22Rv1 (cell line): ENCODE results near the gene RAPSN.

ENCODE experiments used
- H3K27ac ChIP-seq: fragments of 450-650 bp; 2 replicates; pipeline ENCODE4 v1.5.1; 2017
- ZFX ChIP-seq: fragments of 450-650 bp; IDR thresholded peaks from 2 replicates; pipeline ENCODE4 v1.6.1; 2017; ENCODE audit warnings: antibody characterized with exemption, borderline replicate concordance
- TF ChIP-seq, protein P1 (sequence below): fragments of 450-650 bp; IDR thresholded peaks from 2 replicates; pipeline ENCODE4 v1.5.1; 2017; ENCODE audit warnings: mild to moderate bottlenecking

Gene RAPSN

DNA sequence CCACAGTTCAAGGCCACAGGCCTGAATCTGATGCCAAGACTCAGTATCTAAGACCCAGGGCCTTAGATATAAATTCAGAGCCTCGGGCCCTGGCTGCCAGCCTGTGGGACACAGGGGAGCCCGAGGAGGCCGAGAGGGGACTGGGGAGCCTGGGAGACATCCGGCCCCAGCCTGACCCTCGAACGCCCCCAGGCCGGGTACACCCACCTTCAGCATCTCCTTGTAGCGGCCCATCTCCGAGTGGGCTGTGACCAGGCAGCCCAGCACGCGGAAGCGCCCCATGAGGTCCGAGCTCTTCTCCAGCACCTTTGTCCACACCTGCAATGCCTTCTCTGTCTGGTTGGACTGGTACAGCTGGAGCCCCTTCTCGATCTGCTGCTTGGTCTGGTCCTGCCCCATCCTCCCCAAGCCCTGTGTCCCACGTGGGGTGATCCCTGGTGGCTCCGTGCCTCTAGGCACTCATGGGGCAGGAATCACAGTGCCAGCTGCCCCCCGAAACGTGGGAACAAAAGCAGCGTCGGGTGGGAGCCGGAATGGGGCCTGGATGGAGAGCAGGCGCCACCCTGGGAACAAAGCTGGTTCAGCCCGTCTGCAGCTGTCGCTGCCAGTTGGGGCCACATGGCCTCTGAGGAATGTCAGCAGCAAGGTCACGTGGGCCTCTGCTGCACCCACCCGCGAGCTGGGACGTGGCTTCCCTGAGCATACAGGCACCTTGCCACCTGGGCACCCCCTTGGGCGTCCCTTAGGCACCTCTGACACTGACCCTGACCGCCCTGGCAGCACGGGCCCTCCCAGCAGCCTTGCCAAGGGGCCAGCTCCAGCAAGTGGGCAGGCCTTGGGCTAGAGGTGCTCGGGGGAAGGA lies at the start of gene RAPSN:
Gene RAPSN, minus strand, starts transcription at position 571 of the 862 bp plus-strand sequence. Its CDS starts 172 bp downstream, at position 399.
- TF ChIP-seq, protein P1, sequence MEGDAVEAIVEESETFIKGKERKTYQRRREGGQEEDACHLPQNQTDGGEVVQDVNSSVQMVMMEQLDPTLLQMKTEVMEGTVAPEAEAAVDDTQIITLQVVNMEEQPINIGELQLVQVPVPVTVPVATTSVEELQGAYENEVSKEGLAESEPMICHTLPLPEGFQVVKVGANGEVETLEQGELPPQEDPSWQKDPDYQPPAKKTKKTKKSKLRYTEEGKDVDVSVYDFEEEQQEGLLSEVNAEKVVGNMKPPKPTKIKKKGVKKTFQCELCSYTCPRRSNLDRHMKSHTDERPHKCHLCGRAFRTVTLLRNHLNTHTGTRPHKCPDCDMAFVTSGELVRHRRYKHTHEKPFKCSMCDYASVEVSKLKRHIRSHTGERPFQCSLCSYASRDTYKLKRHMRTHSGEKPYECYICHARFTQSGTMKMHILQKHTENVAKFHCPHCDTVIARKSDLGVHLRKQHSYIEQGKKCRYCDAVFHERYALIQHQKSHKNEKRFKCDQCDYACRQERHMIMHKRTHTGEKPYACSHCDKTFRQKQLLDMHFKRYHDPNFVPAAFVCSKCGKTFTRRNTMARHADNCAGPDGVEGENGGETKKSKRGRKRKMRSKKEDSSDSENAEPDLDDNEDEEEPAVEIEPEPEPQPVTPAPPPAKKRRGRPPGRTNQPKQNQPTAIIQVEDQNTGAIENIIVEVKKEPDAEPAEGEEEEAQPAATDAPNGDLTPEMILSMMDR: no peak
- TF ChIP-seq ZFX: no peak
- H3K27ac ChIP-seq: no peak within 1 kb of the TSS

DNA sequence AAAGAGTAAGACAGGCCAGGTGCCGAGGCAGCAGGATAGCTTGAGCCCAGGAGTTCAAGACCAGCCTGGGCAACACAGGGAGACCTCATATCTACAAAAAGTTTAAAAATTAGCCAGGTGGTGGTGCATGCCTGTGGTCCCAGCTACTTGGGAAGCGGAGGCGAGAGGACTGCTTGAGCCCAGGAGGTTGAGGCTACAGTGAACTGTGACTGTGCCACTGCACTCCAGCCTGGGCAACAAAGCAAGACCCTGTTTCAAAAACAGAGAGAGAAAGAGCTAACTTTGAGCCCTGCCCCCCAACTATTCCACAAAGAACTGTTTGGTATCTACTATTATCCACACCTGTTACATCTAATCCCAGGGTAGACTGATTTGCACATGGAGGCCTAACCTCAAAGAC lies 49.2 kb upstream of the RAPSN start:
- no peak overlapping the region for H3K27ac ChIP-seq
- TF ChIP-seq, protein P1: no peak
- no peak for TF ChIP-seq ZFX

DNA sequence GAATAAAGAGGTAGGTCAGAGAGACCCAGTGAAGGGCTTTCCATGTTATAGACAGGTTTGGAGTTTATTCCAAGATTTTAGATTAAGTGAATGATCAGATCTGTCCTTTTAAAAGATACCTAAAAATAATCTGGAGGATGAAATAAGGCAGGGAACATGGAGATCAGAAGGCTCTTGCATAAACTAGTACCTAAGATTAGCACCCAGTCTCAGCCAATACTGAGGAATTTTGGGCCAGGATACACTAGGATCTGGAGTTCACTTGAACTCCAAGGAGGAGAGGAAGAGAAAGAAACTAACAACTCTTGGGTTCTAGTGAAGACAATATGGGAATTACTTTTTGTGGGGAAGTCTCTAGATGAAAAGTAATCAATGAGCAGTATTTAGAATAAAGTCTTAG lies 47.9 kb upstream of the RAPSN start:
- TF ChIP-seq, protein P1: no peak

DNA sequence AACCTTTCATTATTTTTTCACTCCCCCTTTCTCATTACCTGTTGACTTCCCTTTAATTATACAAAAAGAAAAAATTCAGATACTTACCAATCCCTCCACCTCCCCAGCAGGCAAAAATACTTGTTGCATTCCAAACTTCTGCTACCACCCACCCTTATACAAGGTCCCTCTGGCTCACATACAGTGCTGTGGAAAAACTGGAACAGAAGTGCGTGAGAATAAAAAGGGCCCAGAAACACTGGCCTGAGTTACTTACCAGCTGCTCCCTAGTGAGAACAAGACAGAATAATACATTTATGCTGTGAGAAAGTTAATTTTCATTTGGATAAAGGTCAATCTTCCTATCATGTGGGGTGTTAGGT lies 46.9 kb upstream of the RAPSN start:
- TF ChIP-seq, protein P1: no peak
- no peak for TF ChIP-seq ZFX
- H3K27ac ChIP-seq: no peak overlapping the region; the same call in 1 of the 2 replicates

More for the DNA sequence above, 47.9 kb upstream of the RAPSN start:
- H3K27ac ChIP-seq: no peak overlapping the region; the same call in 1 of the 2 replicates

DNA sequence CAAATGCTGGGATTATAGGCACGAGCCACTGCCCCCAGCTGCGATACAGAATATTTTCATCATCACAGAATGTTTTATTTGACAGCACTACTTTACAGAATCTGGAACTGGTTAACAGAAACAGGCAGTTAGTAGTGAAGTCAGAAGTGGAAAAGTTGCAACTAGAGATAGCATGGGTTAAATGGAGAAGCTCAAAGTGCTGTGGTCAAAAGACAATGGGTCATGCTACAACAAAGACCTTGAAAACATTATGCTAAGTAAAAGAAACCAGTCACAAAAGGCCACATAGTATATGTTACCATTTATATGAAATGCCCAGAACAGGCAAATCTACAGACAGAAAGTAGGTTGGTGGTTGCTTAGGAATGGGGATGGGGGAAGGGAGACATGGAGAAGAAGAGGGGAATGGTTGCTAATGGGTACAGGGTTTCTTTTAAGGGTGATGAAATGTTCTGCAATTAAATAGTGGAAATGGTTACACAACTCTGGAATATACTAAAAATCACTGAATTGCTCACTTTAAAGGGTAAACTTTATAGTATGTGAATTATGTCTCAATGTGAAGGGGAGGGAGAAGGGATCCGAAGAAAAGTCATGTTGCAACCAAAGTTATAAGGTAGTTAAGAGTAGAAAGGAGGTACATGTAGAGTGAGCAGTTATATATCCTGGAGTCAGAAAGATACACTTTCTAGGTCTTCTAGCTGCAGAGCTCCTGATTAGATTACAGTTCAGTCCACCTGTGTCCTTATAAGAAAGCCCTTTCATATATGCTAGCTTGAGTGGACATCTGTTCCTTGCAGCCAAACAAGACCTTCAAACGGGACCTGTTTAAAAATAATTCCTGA lies 46.3 kb upstream of the RAPSN start:
- TF ChIP-seq ZFX: no peak
- TF ChIP-seq, protein P1: no peak
- no peak overlapping the region for H3K27ac ChIP-seq

DNA sequence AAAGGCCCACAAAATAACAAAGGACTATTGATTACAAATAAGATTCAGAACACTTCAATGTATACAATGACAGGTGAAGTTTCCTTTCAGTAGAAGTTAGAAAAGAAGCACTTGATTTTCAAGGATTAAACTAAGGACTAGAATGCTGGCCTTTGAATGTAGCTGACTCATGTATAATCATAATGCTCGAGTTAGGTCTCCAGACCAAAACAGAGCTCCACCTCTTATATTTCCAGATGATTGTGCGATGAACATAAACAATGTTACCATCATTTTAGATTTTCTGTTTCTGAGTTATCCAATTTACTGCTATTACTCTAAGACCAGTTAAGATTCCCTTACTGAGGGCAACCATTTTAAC lies 40.4 kb upstream of the RAPSN start:
- TF ChIP-seq, protein P1: no peak
- no peak for TF ChIP-seq ZFX

More for the DNA sequence above, 40.4 kb upstream of the RAPSN start:
- H3K27ac ChIP-seq: peak overlapping the region; percentile 53
